Measurements from ENCODE around the gene RPTOR. TPM values are rescaled to one million over a fixed set of nuclear protein-coding genes. Genes with fewer than 3 reads are reported as not detected.
A peak's percentile ranks its signal among the peaks of the same experiment; 100 is the strongest.

Gene RPTOR
- total RNA-seq, 1 donor from 2014 or later = 40.9 TPM

DNA sequence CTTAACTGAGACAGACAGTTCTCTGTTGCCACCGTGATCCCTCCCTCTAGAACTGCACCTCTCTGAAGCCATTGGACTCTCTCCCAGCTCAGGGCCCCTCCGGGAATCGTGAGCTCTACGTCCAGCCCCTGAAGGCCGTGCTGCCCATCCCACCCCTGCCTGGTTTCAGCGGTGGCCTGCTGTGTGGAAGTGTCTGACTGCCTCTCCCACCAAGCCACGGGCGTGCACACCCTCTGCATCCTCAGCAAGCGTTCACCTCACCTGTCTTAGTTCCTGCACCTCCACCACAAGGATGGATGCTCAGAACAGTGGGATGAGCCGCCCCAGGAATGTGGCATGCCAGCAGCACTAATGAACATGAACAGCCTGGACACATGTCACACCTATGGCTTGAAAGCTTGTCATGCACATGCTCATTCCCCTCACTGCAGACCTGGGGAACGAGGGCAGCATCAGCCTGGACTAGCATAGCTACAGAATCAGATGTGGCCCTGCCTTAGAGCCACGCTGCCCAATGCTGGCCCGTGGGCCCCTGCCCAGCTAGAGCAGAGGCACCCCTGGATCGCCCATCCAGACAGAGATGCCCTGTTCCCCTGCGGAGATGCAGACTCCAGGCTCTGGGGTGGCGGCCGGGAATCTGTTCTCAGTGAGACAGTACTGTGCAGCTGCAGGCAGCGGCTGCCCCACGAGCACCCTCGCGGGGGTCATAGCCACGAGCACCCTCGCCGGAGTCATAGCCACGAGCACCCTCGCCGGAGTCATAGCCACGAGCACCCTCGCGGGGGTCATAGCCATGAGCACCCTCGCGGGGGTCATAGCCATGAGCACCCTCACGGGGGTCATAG, 373.3 kb downstream of the RPTOR start:
- no peak for DNase-seq

GRCh38 chr17:80918731-80919130, 374.1 kb downstream of the RPTOR start:
- DNase-seq = no peak

DNA sequence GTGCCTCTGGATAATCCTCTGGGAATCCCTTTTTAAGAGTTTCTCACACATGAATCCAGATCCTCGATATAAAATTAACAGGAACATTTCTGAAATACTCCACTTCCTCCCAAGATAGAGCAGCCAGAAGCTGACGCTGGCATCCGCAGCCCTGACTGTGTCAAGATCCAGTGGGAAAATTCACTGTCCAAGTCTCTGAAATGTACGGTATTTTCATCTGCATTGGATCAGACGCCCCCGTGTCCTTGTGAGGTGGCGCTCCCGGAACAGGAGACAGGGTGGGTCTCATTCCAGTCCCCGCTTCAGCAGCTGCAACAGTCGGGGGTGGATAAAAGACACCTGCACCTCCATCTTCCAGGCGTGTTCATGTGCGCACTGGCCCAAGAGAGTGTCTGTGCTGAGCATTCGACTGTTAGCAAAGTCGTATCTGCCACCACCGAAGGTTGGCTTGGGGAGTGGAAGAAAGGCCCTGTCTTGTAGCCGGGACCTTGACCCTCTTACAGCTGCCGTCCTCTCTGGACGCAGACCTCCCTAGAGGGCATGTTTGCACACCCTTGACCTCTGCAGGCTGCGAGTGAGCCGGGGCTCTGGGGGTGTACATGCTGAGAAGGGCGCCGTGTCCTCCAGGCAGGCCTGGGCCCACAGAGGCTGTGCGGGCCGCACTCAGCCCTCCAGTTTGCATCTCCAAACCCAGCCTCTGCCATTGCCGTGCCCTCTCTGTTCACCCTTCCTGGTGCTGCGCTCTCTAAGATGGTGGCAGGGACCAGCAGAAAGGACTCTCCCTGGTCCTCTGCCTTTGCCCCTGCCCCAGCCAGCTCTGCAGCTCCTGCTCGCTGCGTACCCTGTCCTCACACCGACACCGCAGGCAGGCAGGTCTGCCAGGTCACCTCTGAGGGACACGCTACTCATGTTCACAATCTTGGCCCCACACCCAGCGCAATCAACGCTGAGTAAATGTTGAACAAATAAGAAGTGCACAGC, 375.0 kb downstream of the RPTOR start:
- DNase-seq = peak; percentile 67

DNA sequence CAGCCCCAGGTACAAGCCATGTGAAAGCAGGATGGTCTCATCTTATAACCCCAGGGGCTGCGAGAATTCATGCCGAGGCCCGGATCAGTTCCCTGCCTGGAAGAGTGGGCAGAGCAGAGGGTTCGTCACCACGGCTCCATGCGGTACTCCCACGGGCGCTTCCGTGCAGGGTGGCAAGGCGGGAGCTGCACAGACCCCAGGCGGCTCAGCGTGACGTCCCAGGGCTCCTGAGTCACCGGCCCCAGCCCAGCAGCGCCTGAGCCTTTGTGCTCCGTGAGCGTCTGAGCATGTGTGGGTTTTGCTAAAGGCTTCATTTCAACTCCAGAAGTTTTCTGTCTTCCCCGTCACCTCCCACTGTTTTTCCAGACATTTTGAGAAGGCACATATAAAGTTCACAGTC, 375.8 kb downstream of the RPTOR start:
- DNase-seq = peak; percentile 30

DNA sequence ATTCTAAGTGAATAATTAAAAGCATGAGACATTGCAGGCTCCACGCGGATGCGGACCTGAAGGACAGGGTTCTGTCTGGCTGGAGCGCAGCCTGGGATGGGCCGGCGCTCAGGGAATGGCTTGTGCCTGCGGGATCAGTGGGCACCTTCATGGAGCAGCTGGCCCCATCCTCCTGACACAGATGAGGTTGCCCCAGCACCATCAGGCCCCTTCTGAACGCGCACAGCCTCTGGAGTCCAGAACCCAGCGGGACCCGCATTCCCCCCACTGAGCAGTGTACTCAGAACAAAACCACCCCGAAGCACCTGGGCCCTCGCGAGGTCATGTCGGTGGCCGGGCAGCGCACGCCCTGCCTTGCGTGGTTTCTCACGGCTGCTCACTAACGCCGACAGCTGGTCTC, 376.5 kb downstream of the RPTOR start:
- DNase-seq = no peak

DNA sequence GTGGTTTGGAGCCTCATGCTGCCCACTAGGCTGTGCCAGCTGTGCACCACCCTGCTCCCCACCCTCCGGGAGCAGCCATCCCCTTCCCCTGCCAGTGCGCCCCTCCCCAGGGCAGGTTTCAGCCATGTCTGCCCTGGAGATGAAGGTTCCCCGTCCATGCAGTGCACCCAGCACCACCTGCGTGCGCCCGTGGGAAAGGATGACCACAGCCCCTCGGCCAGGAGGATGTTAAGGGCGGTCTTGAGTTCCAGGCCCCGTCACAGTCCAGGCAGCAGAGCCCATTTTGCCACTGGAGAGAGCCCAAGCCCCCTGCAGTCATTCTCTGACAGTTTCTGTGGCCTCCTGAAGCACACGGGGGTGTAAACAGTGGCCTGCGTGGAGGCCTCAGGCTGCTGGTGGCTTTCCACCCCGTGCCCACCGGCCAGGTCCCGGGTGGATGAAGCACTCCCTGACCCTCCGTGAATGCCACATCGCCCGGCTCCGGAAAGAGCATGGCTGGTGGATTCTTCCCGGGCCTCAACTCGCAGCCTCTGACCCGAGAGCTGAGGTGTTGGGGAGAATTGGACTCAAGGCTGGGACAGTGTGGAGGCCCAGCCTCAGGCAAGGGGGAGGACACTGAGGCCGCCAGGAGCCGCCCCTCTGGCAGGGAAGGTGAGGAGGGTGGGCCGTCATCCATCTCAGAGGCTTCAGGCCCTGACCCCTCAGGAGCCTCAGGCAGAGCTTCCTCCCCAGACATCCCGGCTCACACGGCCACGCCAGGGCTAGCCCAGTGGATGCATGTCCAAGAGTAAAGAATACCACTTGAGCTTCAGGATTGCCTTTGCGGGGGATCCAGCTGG, 377.3 kb downstream of the RPTOR start:
- no peak for DNase-seq

- no peak for DNase-seq
These were observed 378.0 kb downstream of the RPTOR start for GRCh38 chr17:80922580-80923160.

- no peak for DNase-seq
These were observed 378.8 kb downstream of the RPTOR start for GRCh38 chr17:80923211-80924110.

DNA sequence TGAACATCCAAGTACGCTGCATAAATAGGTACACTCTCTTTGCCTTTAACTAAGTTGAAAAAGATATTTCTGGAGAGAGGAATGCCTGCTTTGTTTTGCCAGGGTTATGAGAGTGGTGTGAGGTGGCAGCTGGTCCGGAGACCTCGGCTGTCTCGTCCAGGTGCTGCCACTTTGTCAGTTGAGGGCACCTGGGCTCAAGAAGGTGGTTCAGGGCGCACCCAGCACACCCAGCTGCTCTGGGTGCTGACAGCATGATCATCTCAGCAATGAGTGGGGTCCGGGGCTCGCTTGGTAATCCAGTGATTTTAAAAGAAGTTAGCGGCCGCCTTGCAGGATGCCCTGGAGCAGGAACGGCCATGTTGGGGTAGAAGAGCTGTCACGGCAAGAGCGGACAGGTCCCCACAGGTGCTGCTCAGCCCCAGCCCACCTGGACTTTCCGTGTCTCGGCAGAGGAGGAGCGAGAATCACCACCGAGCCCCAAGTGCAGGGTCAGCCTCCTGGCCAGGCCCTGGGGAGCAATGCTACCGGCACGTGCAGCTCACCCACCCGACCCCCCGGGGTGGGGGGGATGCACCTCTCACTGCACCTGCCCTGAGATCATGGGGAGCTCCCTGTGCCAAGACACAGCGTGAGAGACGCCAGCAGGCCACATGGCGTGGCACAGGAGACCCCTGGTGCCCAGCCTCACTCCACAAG, 379.6 kb downstream of the RPTOR start:
- no peak for DNase-seq

DNA sequence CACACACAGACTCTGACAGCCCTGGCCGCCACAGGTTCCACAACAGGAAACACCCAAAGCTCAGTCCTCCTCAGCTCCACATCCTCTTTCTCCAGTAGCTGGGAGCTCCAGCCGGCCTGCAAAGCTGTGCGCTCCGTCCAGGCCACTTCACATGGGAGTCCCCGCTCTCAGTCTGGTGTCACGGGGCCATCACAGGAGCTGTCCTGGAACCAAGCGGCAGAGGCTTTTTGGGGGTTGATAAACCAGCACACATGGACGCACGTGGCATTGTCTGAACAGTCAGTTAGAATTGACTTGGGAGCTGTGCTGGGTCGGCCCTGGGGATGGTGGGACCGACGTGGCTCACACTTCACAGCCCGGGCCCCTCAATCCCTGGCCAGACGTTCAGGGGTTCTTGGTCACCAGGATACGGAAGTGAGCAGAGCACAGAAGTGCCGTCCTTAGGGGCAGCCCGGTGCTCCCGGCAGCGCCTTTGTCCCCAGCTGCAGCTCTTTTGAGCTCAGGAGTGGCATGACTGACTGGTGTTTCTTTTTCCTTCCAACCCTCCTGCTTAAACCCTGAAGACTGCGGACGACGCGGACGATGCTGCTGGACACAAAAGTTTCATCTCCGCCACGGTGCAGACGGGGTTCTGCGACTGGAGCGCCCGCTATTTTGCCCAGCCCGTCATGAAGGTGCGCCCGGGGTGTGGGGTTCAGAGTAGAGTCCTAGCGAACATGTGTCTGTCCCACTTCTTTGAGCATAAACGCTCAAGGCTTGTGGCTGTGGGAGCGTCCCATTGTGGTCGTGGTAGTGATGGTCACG, 380.4 kb downstream of the RPTOR start:
- DNase-seq = no peak

- no peak for DNase-seq
These were observed 381.2 kb downstream of the RPTOR start for GRCh38 chr17:80925688-80926335.

- DNase-seq = no peak
These were observed 382.1 kb downstream of the RPTOR start for GRCh38 chr17:80926591-80927250.

DNA sequence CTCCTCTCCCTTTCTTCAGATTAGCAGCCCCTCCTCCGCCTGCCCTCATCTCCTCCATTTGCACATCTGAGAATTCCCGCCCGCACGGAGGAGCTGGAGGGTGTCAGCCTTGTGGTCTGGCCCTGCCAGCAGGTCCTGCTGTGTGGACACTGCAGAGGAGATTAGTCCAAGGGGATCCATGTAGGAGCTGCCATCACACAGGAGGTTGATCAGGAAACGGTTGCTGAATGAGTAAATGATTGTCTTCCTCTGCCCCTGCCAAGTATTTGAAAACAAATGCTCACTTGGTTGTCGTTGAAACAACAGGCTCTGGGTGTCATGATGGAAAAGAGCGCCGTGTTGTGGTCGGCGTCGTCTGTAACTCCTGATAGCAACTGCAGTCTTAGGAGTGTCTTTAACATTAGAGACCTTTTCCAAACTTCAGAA, 383.2 kb downstream of the RPTOR start:
- DNase-seq = no peak

DNA sequence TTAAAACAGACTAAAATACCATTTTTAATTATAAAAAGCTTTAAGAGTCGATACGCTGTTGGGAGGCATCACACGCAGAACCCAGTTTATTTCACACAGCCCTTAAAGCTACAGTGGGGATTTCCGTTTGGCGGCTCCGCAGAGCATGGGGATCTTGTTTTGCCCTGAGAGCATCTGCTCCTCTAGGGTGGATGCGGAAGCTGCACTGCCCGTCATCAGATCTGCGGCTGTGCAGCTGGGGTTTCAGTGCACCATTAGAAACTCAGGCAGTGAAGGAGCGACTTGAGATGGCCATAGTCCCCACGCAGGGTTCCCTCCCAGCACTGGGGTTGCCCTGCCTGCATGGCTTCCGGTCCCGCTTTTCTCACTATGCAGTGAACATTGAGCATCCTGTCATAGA, 384.8 kb downstream of the RPTOR start:
- DNase-seq = no peak

- DNase-seq = no peak
These were observed 386.0 kb downstream of the RPTOR start for GRCh38 chr17:80930335-80931279.

DNA sequence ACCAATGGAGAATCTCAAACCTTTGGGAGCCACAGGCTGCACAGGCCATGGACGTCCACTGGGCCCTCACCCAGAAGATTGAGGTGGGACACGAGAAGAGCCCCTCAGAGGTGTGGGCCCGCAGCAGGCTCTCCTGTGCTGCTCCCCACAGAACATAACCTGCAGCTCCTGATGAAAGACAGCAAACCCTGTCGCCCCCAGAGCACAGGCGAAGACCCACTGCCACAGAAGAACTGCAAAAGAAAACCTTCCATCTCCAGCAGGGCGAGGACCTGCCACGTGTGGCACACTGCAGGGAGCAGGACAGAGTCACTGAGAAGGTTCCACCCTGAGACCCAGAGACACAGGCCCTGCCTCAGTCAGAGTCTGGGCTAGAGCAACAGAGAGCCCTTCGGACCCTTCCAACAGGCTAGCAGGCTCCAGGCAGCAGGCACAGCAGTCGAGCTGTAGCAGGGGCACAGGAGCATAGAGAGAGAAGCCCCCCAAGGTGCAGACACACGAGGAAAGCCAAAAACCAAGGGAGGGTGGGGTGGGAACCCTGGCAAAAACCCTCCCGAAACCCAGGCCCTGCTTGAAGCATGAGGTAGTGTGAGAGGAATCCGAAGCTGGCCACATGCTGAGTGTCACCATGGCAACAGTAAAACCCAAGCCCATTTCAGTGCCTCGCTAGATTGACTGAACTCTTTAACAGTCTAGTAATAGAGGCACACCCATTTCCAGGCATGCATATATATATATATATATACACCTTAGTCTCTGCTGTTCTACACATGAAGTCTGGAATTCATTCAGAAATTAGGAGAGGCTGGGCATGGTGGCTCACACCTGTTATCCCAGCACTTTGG, 387.0 kb downstream of the RPTOR start:
- DNase-seq = peak; percentile 73
